Astrocyte (in vitro differentiated cells and primary cell): ENCODE measurements around the gene CCDC80. TPM values are rescaled to one million over a fixed set of nuclear protein-coding genes. Genes with fewer than 3 reads are reported as not detected.

Experiments used
- DNase-seq: peaks from one replicate; pipeline ENCODE4 v3.0.0-alpha.2; 2010; ENCODE audit warnings: low read depth
- FAIRE-seq: peaks from 2 replicates; lab custom pipeline; 2011; peaks lifted over from hg19 to GRCh38; lab: Jason Lieb, UNC
- H2AFZ ChIP-seq: 2 replicates; pipeline ENCODE4 v1.6.0; 2012; ENCODE audit warnings: low read depth, low read length, inconsistent platforms
- H3K27ac ChIP-seq: 2 replicates; pipeline ENCODE4 v1.5.1; 2011; ENCODE audit warnings: low read depth, low read length, inconsistent platforms
- H3K27me3 ChIP-seq: 2 replicates; pipeline ENCODE4 v1.6.0; 2011; ENCODE audit warnings: low read length, inconsistent platforms; ENCODE audit not compliant: insufficient read depth
- H3K36me3 ChIP-seq: 2 replicates; pipeline ENCODE4 v1.5.1; 2011; ENCODE audit warnings: low read length, inconsistent platforms; ENCODE audit not compliant: insufficient read depth
- H3K4me1 ChIP-seq: 2 replicates; pipeline ENCODE4 v1.5.1; 2011; ENCODE audit warnings: low read length, inconsistent platforms; ENCODE audit not compliant: insufficient read depth
- H3K4me2 ChIP-seq: 2 replicates; pipeline ENCODE4 v1.6.0; 2012; ENCODE audit warnings: low read length, inconsistent platforms
- H3K4me3 ChIP-seq: 2 replicates; pipeline ENCODE4 v1.5.1; 2011; ENCODE audit warnings: low read depth, mild to moderate bottlenecking, low read length, inconsistent platforms; ENCODE audit not compliant: insufficient read depth
- H3K79me2 ChIP-seq: 2 replicates; pipeline ENCODE4 v1.6.0; 2012; ENCODE audit warnings: mild to moderate bottlenecking, low read length, inconsistent platforms; ENCODE audit not compliant: insufficient read depth
- H3K9ac ChIP-seq: 2 replicates; pipeline ENCODE4 v1.6.0; 2012; ENCODE audit warnings: mild to moderate bottlenecking, low read length, inconsistent platforms
- H3K9me3 ChIP-seq: 2 replicates; pipeline ENCODE4 v1.5.1; 2012; ENCODE audit warnings: low read depth, mild to moderate bottlenecking, low read length, inconsistent platforms; ENCODE audit not compliant: insufficient read depth
- H4K20me1 ChIP-seq: 2 replicates; pipeline ENCODE4 v1.6.0; 2012; ENCODE audit warnings: low read length, inconsistent platforms; ENCODE audit not compliant: insufficient read depth
- H3K27ac Mint-ChIP-seq: one replicate; pipeline ENCODE4 v1.8.0; 2021; ENCODE audit warnings: mild to moderate bottlenecking, mixed read lengths; ENCODE audit not compliant: unreplicated experiment
- H3K27me3 Mint-ChIP-seq: one replicate; pipeline ENCODE4 v1.8.0; 2021; ENCODE audit warnings: low read depth, mixed read lengths; ENCODE audit not compliant: unreplicated experiment
- H3K36me3 Mint-ChIP-seq: one replicate; pipeline ENCODE4 v1.8.0; 2021; ENCODE audit warnings: low read depth, mixed read lengths; ENCODE audit not compliant: unreplicated experiment
- H3K4me1 Mint-ChIP-seq: one replicate; pipeline ENCODE4 v1.8.0; 2021; ENCODE audit warnings: low read depth, mixed read lengths; ENCODE audit not compliant: unreplicated experiment
- H3K4me3 Mint-ChIP-seq: one replicate; pipeline ENCODE4 v1.8.0; 2021; ENCODE audit warnings: mild to moderate bottlenecking, moderate library complexity, mixed read lengths; ENCODE audit not compliant: unreplicated experiment
- H3K9me3 Mint-ChIP-seq: one replicate; pipeline ENCODE4 v1.8.0; 2021; ENCODE audit warnings: mild to moderate bottlenecking, mixed read lengths; ENCODE audit not compliant: unreplicated experiment
- CTCF ChIP-seq: IDR thresholded peaks from 2 replicates; pipeline ENCODE4 v1.5.1; 2011; ENCODE audit warnings: low read depth, mild to moderate bottlenecking, inconsistent platforms, low read length, moderate library complexity; ENCODE audit not compliant: insufficient read depth
- EZH2 ChIP-seq: IDR thresholded peaks from 2 replicates; pipeline ENCODE4 v1.6.1; 2012; ENCODE audit warnings: mild to moderate bottlenecking, low read length, inconsistent platforms; ENCODE audit not compliant: insufficient read depth
- total RNA-seq: library from RNA; stranded (reverse); gene quantifications from 2 replicates; pipeline ENCODE4 v1.2.1, GENCODE V29; 2021

CCDC80 gene
- total RNA-seq, 1 donor from 2014 or later, result 272 TPM

DNA sequence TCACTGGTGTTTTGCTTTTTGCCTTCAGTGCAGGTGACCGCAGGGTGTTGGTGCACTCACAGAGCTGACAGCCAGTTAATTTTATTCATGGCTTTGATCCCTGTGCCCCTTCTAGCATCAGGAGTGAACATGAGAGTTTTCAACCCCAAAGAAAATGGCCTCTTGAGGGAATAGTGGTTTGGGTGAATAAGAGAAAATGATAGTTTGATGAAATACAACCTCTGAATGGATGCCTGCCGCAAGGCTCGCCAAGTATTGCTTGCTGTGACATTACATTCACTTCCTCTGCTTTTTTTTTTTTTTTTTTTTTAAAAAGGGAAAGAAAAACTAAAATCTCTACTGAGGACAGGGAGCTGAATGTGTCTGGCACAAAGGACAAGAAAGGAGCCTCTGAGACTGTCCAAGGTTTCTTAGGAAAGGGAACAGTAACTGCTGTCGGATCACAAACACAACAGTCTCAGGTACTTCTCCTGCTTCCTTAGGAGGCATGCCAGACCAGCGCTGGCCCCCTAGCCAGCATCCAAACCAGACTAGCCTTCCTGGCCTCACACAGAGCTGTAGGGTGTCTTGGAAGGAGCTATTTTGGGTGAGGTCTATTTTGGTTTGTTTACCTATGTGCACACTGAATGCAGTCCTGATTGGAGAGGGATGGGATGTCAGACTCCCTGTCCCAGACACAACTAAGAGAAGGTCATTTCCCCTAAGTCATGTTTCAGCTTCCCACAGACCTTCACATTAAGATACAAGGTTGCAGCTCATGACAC is 29.0 kb downstream of the CCDC80 start:
- Histone ChIP-seq H2AFZ (no peak overlapping the region), H3K9me3 (no peaks in the 10 kb centered on the region), H3K79me2 (no peaks in the 10 kb centered on the region), H3K27me3 (no peaks in the 10 kb centered on the region), H4K20me1 (no peaks in the 10 kb centered on the region), H3K4me1 (peaks cover 6% of the 10 kb centered on the region), H3K4me3 (no peak overlapping the region), H3K4me2 (no peak overlapping the region), H3K9ac (no peak overlapping the region), H3K27ac (no peak overlapping the region), H3K36me3 (peaks cover 58% of the 10 kb centered on the region)
- Mint-ChIP-seq H3K9me3 (no peaks in the 10 kb centered on the region), H3K36me3 (peaks cover 29% of the 10 kb centered on the region), H3K4me1 (peaks cover 7% of the 10 kb centered on the region), H3K4me3 (no peak overlapping the region), H3K27ac (peak overlapping the region; percentile 34), H3K27me3 (no peaks in the 10 kb centered on the region)
- no peak for DNase-seq
- no peak for TF ChIP-seq CTCF
- no peak for TF ChIP-seq EZH2
- peak; percentile 55 for FAIRE-seq

DNA sequence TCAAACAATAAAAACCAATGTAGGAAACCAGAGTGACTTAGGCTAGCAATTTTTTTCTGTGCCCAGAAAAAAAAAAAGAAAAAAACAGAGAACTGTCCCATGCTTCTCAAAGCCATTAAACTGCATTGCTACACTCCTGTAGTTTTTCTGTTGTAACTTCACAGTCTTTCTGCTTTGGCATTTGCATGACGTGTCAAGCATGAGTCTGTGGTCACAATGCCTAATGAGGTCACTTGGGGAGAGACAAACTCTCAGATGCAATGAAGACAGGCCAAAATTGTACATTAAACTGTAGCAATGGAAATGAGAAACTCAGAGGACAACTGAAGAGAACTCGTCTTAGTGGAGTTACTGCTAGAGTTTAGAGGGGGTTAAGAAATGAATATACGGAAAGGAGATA is 30.8 kb downstream of the CCDC80 start:
- H3K27me3 Mint-ChIP-seq, result no peaks in the 10 kb centered on the region
- Histone ChIP-seq H3K4me1 (peaks cover 13% of the 10 kb centered on the region), H3K9ac (peak overlapping the region; percentile 61), H3K27ac (peak overlapping the region; percentile 81), H3K4me3 (no peak overlapping the region), H4K20me1 (no peaks in the 10 kb centered on the region), H2AFZ (no peak overlapping the region), H3K9me3 (no peaks in the 10 kb centered on the region), H3K4me2 (peak overlapping the region; percentile 46), H3K36me3 (peaks cover 47% of the 10 kb centered on the region), H3K27me3 (no peaks in the 10 kb centered on the region), H3K79me2 (no peaks in the 10 kb centered on the region)
- H3K9me3 Mint-ChIP-seq, result no peaks in the 10 kb centered on the region
- peaks cover 19% of the 10 kb centered on the region for H3K36me3 Mint-ChIP-seq
- DNase-seq (peak; percentile 84), FAIRE-seq (no peak)
- peak overlapping the region; percentile 29 for H3K27ac Mint-ChIP-seq
- H3K4me3 Mint-ChIP-seq, result no peak overlapping the region
- H3K4me1 Mint-ChIP-seq, result peaks cover 10% of the 10 kb centered on the region
- TF ChIP-seq EZH2 (no peak), CTCF (no peak)

DNA sequence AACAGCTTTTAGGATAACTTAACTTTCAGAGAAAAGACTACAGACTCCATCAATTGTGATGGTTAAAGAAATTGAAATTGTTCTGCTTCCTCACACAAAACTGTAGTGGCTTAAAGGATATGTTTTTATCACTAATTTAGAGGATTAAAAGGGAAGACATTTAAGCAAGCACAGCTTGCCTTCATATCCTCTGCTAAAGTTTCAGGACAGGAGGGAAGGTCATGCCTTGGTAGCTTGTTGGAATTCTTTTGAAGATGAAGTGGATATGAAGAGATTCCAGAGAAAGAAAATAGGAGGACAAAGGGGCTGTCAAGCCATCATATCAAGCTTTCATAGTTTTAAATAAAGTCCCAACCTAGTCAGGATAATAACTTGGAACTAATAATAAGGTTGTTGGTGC is 33.1 kb downstream of the CCDC80 start:
- Histone ChIP-seq H3K4me2 (no peak overlapping the region), H3K4me3 (no peak overlapping the region), H2AFZ (no peak overlapping the region), H3K36me3 (peaks cover 39% of the 10 kb centered on the region), H3K9ac (no peak overlapping the region), H3K27me3 (no peaks in the 10 kb centered on the region), H3K79me2 (no peaks in the 10 kb centered on the region), H4K20me1 (no peaks in the 10 kb centered on the region), H3K9me3 (no peaks in the 10 kb centered on the region), H3K27ac (no peak overlapping the region), H3K4me1 (peaks cover 29% of the 10 kb centered on the region)
- TF ChIP-seq EZH2 (no peak), CTCF (no peak)
- Mint-ChIP-seq H3K9me3 (no peaks in the 10 kb centered on the region), H3K27ac (no peak overlapping the region), H3K27me3 (no peaks in the 10 kb centered on the region), H3K4me1 (peaks cover 15% of the 10 kb centered on the region), H3K36me3 (peaks cover 21% of the 10 kb centered on the region), H3K4me3 (no peak overlapping the region)
- DNase-seq (no peak), FAIRE-seq (no peak)
